Astrocyte (in vitro differentiated cells and primary cell): Measurements from ENCODE around the gene LYRM2. TPM values are rescaled to one million over a fixed set of nuclear protein-coding genes. Genes with fewer than 3 reads are reported as not detected.
A peak's percentile ranks its signal among the peaks of the same experiment; 100 is the strongest.
"Not testable (repeated sequence)": the region's sequence is repeated elsewhere in the genome, so short reads cannot be mapped to it uniquely, and the experiment has no call there.

Source experiments
- DNase-seq: peaks from one replicate; pipeline ENCODE4 v3.0.0-alpha.2; 2010; ENCODE audit warnings: low read depth
- FAIRE-seq: peaks from 2 replicates; lab custom pipeline; 2011; peaks lifted over from hg19 to GRCh38; lab: Jason Lieb, UNC
- H2AFZ ChIP-seq: 2 replicates; pipeline ENCODE4 v1.6.0; 2012; ENCODE audit warnings: low read depth, low read length, inconsistent platforms
- H3K27ac ChIP-seq: 2 replicates; pipeline ENCODE4 v1.5.1; 2011; ENCODE audit warnings: low read depth, low read length, inconsistent platforms
- H3K27me3 ChIP-seq: 2 replicates; pipeline ENCODE4 v1.6.0; 2011; ENCODE audit warnings: low read length, inconsistent platforms; ENCODE audit not compliant: insufficient read depth
- H3K36me3 ChIP-seq: 2 replicates; pipeline ENCODE4 v1.5.1; 2011; ENCODE audit warnings: low read length, inconsistent platforms; ENCODE audit not compliant: insufficient read depth
- H3K4me1 ChIP-seq: 2 replicates; pipeline ENCODE4 v1.5.1; 2011; ENCODE audit warnings: low read length, inconsistent platforms; ENCODE audit not compliant: insufficient read depth
- H3K4me2 ChIP-seq: 2 replicates; pipeline ENCODE4 v1.6.0; 2012; ENCODE audit warnings: low read length, inconsistent platforms
- H3K4me3 ChIP-seq: 2 replicates; pipeline ENCODE4 v1.5.1; 2011; ENCODE audit warnings: low read depth, mild to moderate bottlenecking, low read length, inconsistent platforms; ENCODE audit not compliant: insufficient read depth
- H3K79me2 ChIP-seq: 2 replicates; pipeline ENCODE4 v1.6.0; 2012; ENCODE audit warnings: mild to moderate bottlenecking, low read length, inconsistent platforms; ENCODE audit not compliant: insufficient read depth
- H3K9ac ChIP-seq: 2 replicates; pipeline ENCODE4 v1.6.0; 2012; ENCODE audit warnings: mild to moderate bottlenecking, low read length, inconsistent platforms
- H3K9me3 ChIP-seq: 2 replicates; pipeline ENCODE4 v1.5.1; 2012; ENCODE audit warnings: low read depth, mild to moderate bottlenecking, low read length, inconsistent platforms; ENCODE audit not compliant: insufficient read depth
- H4K20me1 ChIP-seq: 2 replicates; pipeline ENCODE4 v1.6.0; 2012; ENCODE audit warnings: low read length, inconsistent platforms; ENCODE audit not compliant: insufficient read depth
- H3K27ac Mint-ChIP-seq: one replicate; pipeline ENCODE4 v1.8.0; 2021; ENCODE audit warnings: mild to moderate bottlenecking, mixed read lengths; ENCODE audit not compliant: unreplicated experiment
- H3K27me3 Mint-ChIP-seq: one replicate; pipeline ENCODE4 v1.8.0; 2021; ENCODE audit warnings: low read depth, mixed read lengths; ENCODE audit not compliant: unreplicated experiment
- H3K36me3 Mint-ChIP-seq: one replicate; pipeline ENCODE4 v1.8.0; 2021; ENCODE audit warnings: low read depth, mixed read lengths; ENCODE audit not compliant: unreplicated experiment
- H3K4me1 Mint-ChIP-seq: one replicate; pipeline ENCODE4 v1.8.0; 2021; ENCODE audit warnings: low read depth, mixed read lengths; ENCODE audit not compliant: unreplicated experiment
- H3K4me3 Mint-ChIP-seq: one replicate; pipeline ENCODE4 v1.8.0; 2021; ENCODE audit warnings: mild to moderate bottlenecking, moderate library complexity, mixed read lengths; ENCODE audit not compliant: unreplicated experiment
- H3K9me3 Mint-ChIP-seq: one replicate; pipeline ENCODE4 v1.8.0; 2021; ENCODE audit warnings: mild to moderate bottlenecking, mixed read lengths; ENCODE audit not compliant: unreplicated experiment
- EZH2 ChIP-seq: IDR thresholded peaks from 2 replicates; pipeline ENCODE4 v1.6.1; 2012; ENCODE audit warnings: mild to moderate bottlenecking, low read length, inconsistent platforms; ENCODE audit not compliant: insufficient read depth
- total RNA-seq: library from RNA; stranded (reverse); gene quantifications from 2 replicates; pipeline ENCODE4 v1.2.1, GENCODE V29; 2021
- TF ChIP-seq, protein P1 (sequence below): IDR thresholded peaks from 2 replicates; pipeline ENCODE4 v1.5.1; 2011; ENCODE audit warnings: low read depth, mild to moderate bottlenecking, inconsistent platforms, low read length, moderate library complexity; ENCODE audit not compliant: insufficient read depth

The LYRM2 gene
- total RNA-seq, 1 donor from 2014 or later: 39.2 TPM

GRCh38 chr6:89640804-89641203 lies 2.3 kb upstream of the LYRM2 start:
- H3K27ac Mint-ChIP-seq: peak overlapping the region; percentile 86
- peak overlapping the region; percentile 61 for H3K4me3 Mint-ChIP-seq
- peaks cover 16% of the 10 kb centered on the region for H3K36me3 ChIP-seq

GRCh38 chr6:89637960-89638319 lies 607 bp downstream of the LYRM2 start:
- no peak for DNase-seq

More at GRCh38 chr6:89640804-89641203, 2.3 kb upstream of the LYRM2 start:
- peak overlapping the region; percentile 56 for H3K4me2 ChIP-seq
- FAIRE-seq: no peak
- H3K27ac ChIP-seq: peak overlapping the region; percentile 78
- no peaks in the 10 kb centered on the region for H3K9me3 Mint-ChIP-seq
- H3K4me1 ChIP-seq: peaks cover 16% of the 10 kb centered on the region
- no peaks in the 10 kb centered on the region for H3K27me3 Mint-ChIP-seq
- H3K4me1 Mint-ChIP-seq: peaks cover 15% of the 10 kb centered on the region
- H2AFZ ChIP-seq: no peak overlapping the region
- TF ChIP-seq, protein P1, sequence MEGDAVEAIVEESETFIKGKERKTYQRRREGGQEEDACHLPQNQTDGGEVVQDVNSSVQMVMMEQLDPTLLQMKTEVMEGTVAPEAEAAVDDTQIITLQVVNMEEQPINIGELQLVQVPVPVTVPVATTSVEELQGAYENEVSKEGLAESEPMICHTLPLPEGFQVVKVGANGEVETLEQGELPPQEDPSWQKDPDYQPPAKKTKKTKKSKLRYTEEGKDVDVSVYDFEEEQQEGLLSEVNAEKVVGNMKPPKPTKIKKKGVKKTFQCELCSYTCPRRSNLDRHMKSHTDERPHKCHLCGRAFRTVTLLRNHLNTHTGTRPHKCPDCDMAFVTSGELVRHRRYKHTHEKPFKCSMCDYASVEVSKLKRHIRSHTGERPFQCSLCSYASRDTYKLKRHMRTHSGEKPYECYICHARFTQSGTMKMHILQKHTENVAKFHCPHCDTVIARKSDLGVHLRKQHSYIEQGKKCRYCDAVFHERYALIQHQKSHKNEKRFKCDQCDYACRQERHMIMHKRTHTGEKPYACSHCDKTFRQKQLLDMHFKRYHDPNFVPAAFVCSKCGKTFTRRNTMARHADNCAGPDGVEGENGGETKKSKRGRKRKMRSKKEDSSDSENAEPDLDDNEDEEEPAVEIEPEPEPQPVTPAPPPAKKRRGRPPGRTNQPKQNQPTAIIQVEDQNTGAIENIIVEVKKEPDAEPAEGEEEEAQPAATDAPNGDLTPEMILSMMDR: no peak
- no peak for TF ChIP-seq EZH2
- H3K79me2 ChIP-seq: peaks cover 33% of the 10 kb centered on the region
- peaks cover 6% of the 10 kb centered on the region for H3K36me3 Mint-ChIP-seq
- no peaks in the 10 kb centered on the region for H3K9me3 ChIP-seq
- peaks cover 3% of the 10 kb centered on the region for H4K20me1 ChIP-seq
- H3K4me3 ChIP-seq: no peak overlapping the region
- H3K27me3 ChIP-seq: no peaks in the 10 kb centered on the region
- peak overlapping the region; percentile 67 for H3K9ac ChIP-seq
- peak; percentile 91 for DNase-seq

DNA sequence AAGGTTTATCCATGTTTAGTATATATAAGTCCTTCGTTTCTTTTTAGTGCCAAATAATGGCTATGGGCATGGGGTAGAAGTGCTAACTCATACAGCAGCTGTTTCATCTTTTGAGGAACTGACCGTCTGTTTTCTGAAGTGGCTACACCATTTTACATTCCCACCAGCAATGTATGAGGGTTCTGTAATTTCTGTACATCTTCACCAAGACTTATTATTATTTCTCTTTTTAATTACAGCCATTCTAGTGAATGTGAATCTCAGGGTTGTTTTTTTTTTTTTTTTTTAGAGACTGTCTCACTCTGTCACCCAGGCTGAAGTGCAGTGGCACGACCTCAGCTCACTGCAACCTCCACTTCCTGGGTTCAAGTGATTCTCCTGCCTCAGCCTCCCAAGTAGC lies 2.1 kb downstream of the LYRM2 start:
- Histone ChIP-seq H3K79me2 (peaks cover 26% of the 10 kb centered on the region), H3K4me1 (peaks cover 16% of the 10 kb centered on the region)
- H3K4me3 ChIP-seq, H3K27me3 Mint-ChIP-seq, H3K9me3 Mint-ChIP-seq, H3K4me3 Mint-ChIP-seq, H2AFZ ChIP-seq, H3K27ac Mint-ChIP-seq, H3K36me3 ChIP-seq, H3K27ac ChIP-seq, H3K9me3 ChIP-seq, FAIRE-seq, H3K4me2 ChIP-seq, H3K27me3 ChIP-seq, H3K9ac ChIP-seq, DNase-seq, H4K20me1 ChIP-seq, H3K36me3 Mint-ChIP-seq: not testable (repeated sequence)
- H3K4me1 Mint-ChIP-seq: peaks cover 13% of the 10 kb centered on the region

More at GRCh38 chr6:89637960-89638319, 607 bp downstream of the LYRM2 start:
- H3K36me3 Mint-ChIP-seq: peaks cover 9% of the 10 kb centered on the region
- peak overlapping the region; percentile 94 for H3K27ac ChIP-seq
- peak overlapping the region; percentile 92 for H3K4me2 ChIP-seq
- H3K9me3 Mint-ChIP-seq: no peaks in the 10 kb centered on the region
- no peak for FAIRE-seq
- H3K9ac ChIP-seq: peak overlapping the region; percentile 90
- peaks cover 33% of the 10 kb centered on the region for H3K79me2 ChIP-seq
- peak overlapping the region; percentile 81 for H3K4me3 ChIP-seq
- H4K20me1 ChIP-seq: peaks cover 3% of the 10 kb centered on the region
- peak overlapping the region; percentile 98 for H3K27ac Mint-ChIP-seq
- H3K27me3 Mint-ChIP-seq: no peaks in the 10 kb centered on the region
- TF ChIP-seq EZH2: no peak
- TF ChIP-seq, protein P1: no peak
- peaks cover 4% of the 10 kb centered on the region for H3K36me3 ChIP-seq
- peak overlapping the region; percentile 99 for H3K4me3 Mint-ChIP-seq
- H3K4me1 ChIP-seq: peaks cover 16% of the 10 kb centered on the region
- no peaks in the 10 kb centered on the region for H3K9me3 ChIP-seq
- no peaks in the 10 kb centered on the region for H3K27me3 ChIP-seq
- H2AFZ ChIP-seq: peak overlapping the region; percentile 84
- H3K4me1 Mint-ChIP-seq: peaks cover 15% of the 10 kb centered on the region
